ENCODE measurements around the gene GPR162. TPM values are rescaled to one million over a fixed set of nuclear protein-coding genes. Genes with fewer than 3 reads are reported as not detected.
A peak's percentile ranks its signal among the peaks of the same experiment; 100 is the strongest.
"Not testable (repeated sequence)": the region's sequence is repeated elsewhere in the genome, so short reads cannot be mapped to it uniquely, and the experiment has no call there.

The GPR162 gene
- total RNA-seq, 1 donor from 2014 or later, result 1.2 TPM

DNA sequence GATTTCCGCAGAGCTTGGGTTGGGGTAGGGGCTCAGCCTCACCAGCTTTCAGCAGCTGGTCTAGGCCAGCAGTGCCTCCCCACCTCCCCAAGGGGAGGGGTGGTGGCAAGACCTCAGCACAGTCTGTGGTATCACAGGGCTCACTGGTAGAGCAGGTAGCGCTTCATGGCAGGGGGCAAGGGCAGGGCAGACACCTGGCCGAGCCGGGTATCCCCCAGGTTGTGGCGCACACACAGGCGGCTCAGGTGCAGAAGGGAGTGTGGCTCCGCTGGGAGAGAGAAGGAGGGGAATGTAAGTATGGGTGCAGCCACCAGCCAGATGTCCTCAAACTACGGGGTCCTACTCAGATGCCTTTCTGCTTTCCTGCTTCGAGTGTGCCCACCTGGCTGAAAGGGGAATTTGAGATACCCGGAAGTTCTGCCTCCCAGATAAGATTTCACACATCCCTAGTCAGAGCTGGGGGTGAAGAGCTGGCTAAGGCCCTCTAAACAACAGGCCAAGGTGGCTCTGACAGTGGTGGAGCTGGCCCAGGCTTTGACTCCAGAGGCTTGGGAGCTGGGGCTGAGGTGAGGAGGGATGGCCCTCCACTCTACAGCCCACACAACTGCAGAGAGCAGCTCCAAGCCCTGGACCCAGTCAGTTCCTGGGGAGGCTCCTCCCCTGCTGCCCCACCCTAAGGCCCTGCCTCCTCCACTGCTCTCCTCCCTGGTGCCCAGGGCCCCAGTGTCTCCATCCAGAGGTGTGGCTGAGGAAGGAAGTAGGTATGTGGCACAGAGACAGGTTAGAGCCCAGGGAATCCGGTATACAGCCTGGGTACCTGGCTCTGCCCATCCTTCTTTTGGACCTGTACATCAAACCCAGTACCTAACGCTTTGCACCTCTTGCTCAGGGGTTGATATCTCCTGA lies 49.7 kb downstream of the GPR162 start:
- no peak for DNase-seq (ENCODE audit: low read depth)
- H3K4me3 ChIP-seq (ENCODE audit: low read depth, low read length), result peak overlapping the region; percentile 92
- TF ChIP-seq, protein P1, sequence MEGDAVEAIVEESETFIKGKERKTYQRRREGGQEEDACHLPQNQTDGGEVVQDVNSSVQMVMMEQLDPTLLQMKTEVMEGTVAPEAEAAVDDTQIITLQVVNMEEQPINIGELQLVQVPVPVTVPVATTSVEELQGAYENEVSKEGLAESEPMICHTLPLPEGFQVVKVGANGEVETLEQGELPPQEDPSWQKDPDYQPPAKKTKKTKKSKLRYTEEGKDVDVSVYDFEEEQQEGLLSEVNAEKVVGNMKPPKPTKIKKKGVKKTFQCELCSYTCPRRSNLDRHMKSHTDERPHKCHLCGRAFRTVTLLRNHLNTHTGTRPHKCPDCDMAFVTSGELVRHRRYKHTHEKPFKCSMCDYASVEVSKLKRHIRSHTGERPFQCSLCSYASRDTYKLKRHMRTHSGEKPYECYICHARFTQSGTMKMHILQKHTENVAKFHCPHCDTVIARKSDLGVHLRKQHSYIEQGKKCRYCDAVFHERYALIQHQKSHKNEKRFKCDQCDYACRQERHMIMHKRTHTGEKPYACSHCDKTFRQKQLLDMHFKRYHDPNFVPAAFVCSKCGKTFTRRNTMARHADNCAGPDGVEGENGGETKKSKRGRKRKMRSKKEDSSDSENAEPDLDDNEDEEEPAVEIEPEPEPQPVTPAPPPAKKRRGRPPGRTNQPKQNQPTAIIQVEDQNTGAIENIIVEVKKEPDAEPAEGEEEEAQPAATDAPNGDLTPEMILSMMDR (conservative IDR thresholded peaks at IDR 0.05; ENCODE audit: low read depth, low read length), result peak; percentile 3

DNA sequence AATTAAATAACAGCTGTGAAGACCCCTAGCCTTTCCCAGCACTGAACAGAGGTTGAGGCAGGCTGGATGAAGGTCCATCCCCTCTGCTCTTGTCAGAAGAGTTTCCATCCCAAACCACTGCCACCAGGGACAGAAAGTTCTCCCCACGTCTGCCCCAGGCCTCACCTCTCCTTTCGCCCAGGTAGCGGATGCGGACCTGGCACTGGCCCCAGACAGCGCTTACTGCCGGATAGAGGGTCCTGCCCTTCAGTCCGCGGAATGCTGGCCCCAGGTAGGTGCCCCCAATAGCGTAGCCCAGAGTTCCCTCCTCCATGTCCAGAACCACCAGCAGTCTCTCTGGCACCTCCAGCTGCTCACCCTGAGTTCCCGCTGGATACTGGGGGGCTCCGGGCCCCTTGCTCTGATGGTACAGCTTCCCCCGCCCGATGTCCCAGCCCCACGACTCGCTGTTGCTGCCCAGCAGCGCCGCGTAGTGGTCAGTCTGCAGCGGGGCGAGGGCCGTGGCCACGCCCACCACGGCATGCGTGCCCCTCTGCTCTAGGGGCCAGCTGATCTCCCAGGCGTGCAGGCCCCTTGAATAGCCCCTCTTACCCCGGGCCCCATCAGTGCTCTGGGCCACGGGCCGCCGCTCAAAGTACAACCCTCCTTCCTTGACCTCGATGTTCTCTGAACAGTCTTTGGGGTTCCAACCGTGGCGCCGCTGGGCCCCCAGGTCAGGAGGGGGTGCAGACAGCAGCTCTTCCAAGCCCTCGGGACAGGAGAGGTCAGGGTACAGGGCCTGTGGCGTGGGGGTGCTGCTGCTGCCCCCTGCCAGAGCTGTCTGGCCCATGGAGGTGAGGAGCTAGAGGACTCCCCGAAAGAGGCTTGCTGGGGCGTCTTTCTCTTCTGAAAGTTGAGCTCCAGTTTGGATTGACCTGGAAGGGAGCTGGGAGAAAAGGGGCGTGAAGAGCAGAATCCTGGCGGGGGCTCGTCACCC lies 50.7 kb downstream of the GPR162 start:
- TF ChIP-seq, protein P1 (conservative IDR thresholded peaks at IDR 0.05; ENCODE audit: low read depth, low read length), result peak; percentile 92
- no peak for DNase-seq (ENCODE audit: low read depth)
- peak overlapping the region; percentile 92 for H3K4me3 ChIP-seq (ENCODE audit: low read depth, low read length)

DNA sequence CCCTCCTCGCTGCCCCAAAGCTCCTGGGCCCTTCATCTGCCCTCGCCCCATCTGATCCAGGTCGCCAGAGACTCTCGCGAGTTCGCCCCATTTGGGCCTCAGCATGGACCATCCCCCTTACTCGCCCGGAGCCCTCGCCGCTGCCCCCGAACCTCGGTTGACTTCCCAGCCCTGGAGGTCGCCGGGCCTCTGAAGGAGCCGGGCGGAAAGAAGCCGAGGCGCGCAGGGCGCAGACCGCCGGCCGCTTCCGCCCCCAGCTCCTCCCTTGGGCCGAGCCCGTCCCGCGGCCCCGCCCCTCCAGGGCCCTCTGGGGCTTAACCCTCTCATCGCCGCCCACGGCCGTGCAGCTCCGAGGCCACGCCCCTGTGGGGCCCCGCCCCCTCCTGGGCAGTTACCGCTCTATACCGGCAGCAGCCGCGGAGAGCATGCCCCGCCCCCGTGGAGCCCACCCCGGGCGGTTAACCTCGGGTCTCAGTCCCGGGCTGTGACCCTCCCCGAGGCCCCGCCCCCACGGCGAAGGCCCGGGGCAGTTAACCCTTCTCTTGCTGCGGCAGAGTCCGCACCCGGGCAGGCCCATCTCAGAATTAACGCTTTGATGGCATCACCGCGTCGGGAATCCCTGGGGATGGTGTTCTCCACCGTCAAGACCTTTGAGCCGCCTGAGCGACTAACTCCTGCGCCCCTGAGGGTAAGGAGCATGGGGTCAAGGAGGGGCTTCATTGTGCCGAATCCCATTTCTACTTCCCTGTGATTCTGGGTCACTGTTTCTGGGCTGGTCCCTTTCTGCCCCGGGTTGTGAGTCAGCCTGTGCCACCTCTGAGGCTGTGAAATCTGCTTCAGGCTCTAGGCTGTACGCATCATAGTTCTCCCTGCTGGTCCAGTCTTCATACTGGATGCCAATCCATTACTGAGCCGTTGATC lies 51.7 kb downstream of the GPR162 start, which contains the start of gene SPSB2:
TSS of gene SPSB2 (minus strand) at position 210 of the 921 bp plus-strand sequence. CDS start 402 bp downstream, outside the sequence.
- DNase-seq (ENCODE audit: low read depth), result no peak
- H3K4me3 ChIP-seq (ENCODE audit: low read depth, low read length), result peak within 1 kb of the TSS; percentile 92
- TF ChIP-seq, protein P1 (conservative IDR thresholded peaks at IDR 0.05; ENCODE audit: low read depth, low read length), result no peak

DNA sequence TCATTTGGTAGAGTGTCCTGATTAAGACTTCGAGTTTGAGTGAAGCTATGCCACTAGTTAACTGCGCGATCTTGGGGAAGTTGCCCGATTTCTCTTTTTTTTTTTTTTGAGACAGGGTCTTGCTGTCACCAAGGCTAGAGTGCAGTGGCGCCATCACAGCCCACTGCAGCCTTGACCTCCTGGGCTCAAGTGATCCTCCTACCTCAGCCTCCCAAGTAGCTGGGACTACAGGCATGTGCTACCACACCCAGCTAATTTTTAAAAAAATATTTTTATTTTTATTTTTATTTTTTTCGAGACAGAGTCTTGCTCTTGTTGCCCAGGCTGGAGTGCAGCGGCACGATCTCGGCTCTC lies 52.4 kb downstream of the GPR162 start:
- not testable (repeated sequence) for DNase-seq (ENCODE audit: low read depth)
- peak overlapping the region; percentile 92 for H3K4me3 ChIP-seq (ENCODE audit: low read depth, low read length)

Other genes starting within 250 kb of the GPR162 start
- 242 and 346 TPM in 2 replicates for gene CHD4, start 214.4 kb upstream of the GPR162 start, total RNA-seq
- gene LPAR5, start 185.9 kb upstream of the GPR162 start, total RNA-seq, result 0.81 and 0.94 TPM in 2 replicates
- gene ACRBP, start 174.4 kb upstream of the GPR162 start, total RNA-seq, result 0.58 TPM in 1 of 2 replicates, not detected in the other
- 18.4 and 60.0 TPM in 2 replicates for gene ING4, start 158.7 kb upstream of the GPR162 start, total RNA-seq
- 19.9 and 21.9 TPM in 2 replicates for gene ZNF384, start 132.4 kb upstream of the GPR162 start, total RNA-seq
- 0.06 TPM in 1 of 2 replicates, not detected in the other for gene PIANP, start 121.0 kb upstream of the GPR162 start, total RNA-seq
- 59.2 and 63.5 TPM in 2 replicates for gene COPS7A, start 97.8 kb upstream of the GPR162 start, total RNA-seq
- gene MLF2, start 68.7 kb upstream of the GPR162 start, total RNA-seq, result 185 and 294 TPM in 2 replicates
- 91.7 and 266 TPM in 2 replicates for gene PTMS, start 55.5 kb upstream of the GPR162 start, total RNA-seq
- gene LAG3, start 49.3 kb upstream of the GPR162 start, total RNA-seq, result not detected in 2 replicates
- gene CD4, start 32.3 kb upstream of the GPR162 start, total RNA-seq, result 0.07 and 0.75 TPM in 2 replicates
- 19.1 and 30.4 TPM in 2 replicates for gene P3H3, start 6.6 kb downstream of the GPR162 start, total RNA-seq
- 0.29 and 4.2 TPM in 2 replicates for gene GNB3, start 19.1 kb downstream of the GPR162 start, total RNA-seq
- gene CDCA3, start 29.5 kb downstream of the GPR162 start, total RNA-seq, result 85.0 and 97.4 TPM in 2 replicates
- gene USP5, start 30.3 kb downstream of the GPR162 start, total RNA-seq, result 60.5 and 83.8 TPM in 2 replicates
- gene TPI1, start 45.7 kb downstream of the GPR162 start, total RNA-seq, result 1,445 and 2,208 TPM in 2 replicates
- 9.5 and 17.2 TPM in 2 replicates for gene SPSB2, start 51.5 kb downstream of the GPR162 start, total RNA-seq
- 3.8 and 14.5 TPM in 2 replicates for gene LRRC23, start 83.0 kb downstream of the GPR162 start, total RNA-seq
- gene ENO2, start 92.8 kb downstream of the GPR162 start, total RNA-seq, result 47.4 and 97.0 TPM in 2 replicates
- 17.9 and 19.0 TPM in 2 replicates for gene ATN1, start 106.1 kb downstream of the GPR162 start, total RNA-seq
- not detected in 2 replicates for gene RNU7-1, start 122.0 kb downstream of the GPR162 start, total RNA-seq
- gene C12orf57, start 122.2 kb downstream of the GPR162 start, total RNA-seq, result 163 and 174 TPM in 2 replicates
- gene PTPN6, start 129.5 kb downstream of the GPR162 start, total RNA-seq, result 21.8 and 37.5 TPM in 2 replicates
- gene PHB2, start 148.8 kb downstream of the GPR162 start, total RNA-seq, result 287 and 559 TPM in 2 replicates
- 81.5 and 138 TPM in 2 replicates for gene EMG1, start 149.1 kb downstream of the GPR162 start, total RNA-seq
- 14.9 and 27.1 TPM in 2 replicates for gene LPCAT3, start 196.7 kb downstream of the GPR162 start, total RNA-seq
- 1.3 TPM in 1 of 2 replicates, not detected in the other for gene C1S, start 238.9 kb downstream of the GPR162 start, total RNA-seq